Keratinocyte (primary cell): ENCODE data around the gene PLXNA1. TPM values are rescaled to one million over a fixed set of nuclear protein-coding genes. Genes with fewer than 3 reads are reported as not detected.

Experiments used
- DNase-seq: peaks from one replicate; pipeline ENCODE4 v3.0.0-alpha.2; 2011; ENCODE audit warnings: low read depth, missing footprints, low spot score
- FAIRE-seq: peaks from 2 replicates; lab custom pipeline; 2011; peaks lifted over from hg19 to GRCh38; lab: Jason Lieb, UNC
- H2AFZ ChIP-seq: 2 replicates; pipeline ENCODE4 v1.6.0; 2012; ENCODE audit warnings: low read length, control low read depth, inconsistent platforms; ENCODE audit not compliant: control insufficient read depth
- H3K27ac ChIP-seq: 2 replicates; pipeline ENCODE4 v1.5.1; 2011; ENCODE audit warnings: low read length; ENCODE audit not compliant: control insufficient read depth, insufficient read depth
- H3K27me3 ChIP-seq: 3 replicates; pipeline ENCODE4 v1.6.0; 2011; ENCODE audit warnings: low read length; ENCODE audit not compliant: control insufficient read depth, insufficient read depth; ENCODE audit errors: extremely low read depth
- H3K36me3 ChIP-seq, 2 experiments: 2 replicates in 1 of 2; 3 replicates in 1 of 2; pipeline ENCODE4 v1.5.1; 2011; ENCODE audit warnings: low read length in 2 of 2, mild to moderate bottlenecking in 1 of 2; ENCODE audit not compliant: control insufficient read depth in 2 of 2, insufficient read depth in 2 of 2; ENCODE audit errors: extremely low read depth in 1 of 2
- H3K4me1 ChIP-seq: 3 replicates; pipeline ENCODE4 v1.5.1; 2011; ENCODE audit warnings: low read length; ENCODE audit not compliant: control insufficient read depth, insufficient read depth; ENCODE audit errors: extremely low read depth
- H3K4me2 ChIP-seq: 3 replicates; pipeline ENCODE4 v1.6.0; 2011; ENCODE audit warnings: low read depth, low read length; ENCODE audit not compliant: control insufficient read depth, insufficient read depth; ENCODE audit errors: extremely low read depth
- H3K4me3 ChIP-seq, 3 experiments: fragments of 200-600 bp in 1 of 3; sonication (generic) in 1 of 3; 2 replicates in 2 of 3; 3 replicates in 1 of 3; pipeline ENCODE4 v1.5.1; 2011 to 2016; ENCODE audit warnings: low read length in 3 of 3, mild to moderate bottlenecking in 3 of 3, control low read depth in 2 of 3, inconsistent platforms in 1 of 3, low read depth in 1 of 3, mixed read lengths in 1 of 3, mixed run types in 1 of 3, moderate library complexity in 1 of 3; ENCODE audit not compliant: control insufficient read depth in 2 of 3, insufficient read depth in 2 of 3; ENCODE audit errors: extremely low read depth in 1 of 3
- H3K79me2 ChIP-seq: 2 replicates; pipeline ENCODE4 v1.6.0; 2012; ENCODE audit warnings: low read length; ENCODE audit not compliant: control insufficient read depth, insufficient read depth
- H3K9ac ChIP-seq: 3 replicates; pipeline ENCODE4 v1.6.0; 2011; ENCODE audit warnings: low read length; ENCODE audit not compliant: control insufficient read depth, insufficient read depth; ENCODE audit errors: extremely low read depth
- H3K9me1 ChIP-seq: 3 replicates; pipeline ENCODE4 v1.6.0; 2011; ENCODE audit warnings: low read length; ENCODE audit not compliant: control insufficient read depth, insufficient read depth; ENCODE audit errors: extremely low read depth
- H3K9me3 ChIP-seq: 2 replicates; pipeline ENCODE4 v1.5.1; 2012; ENCODE audit warnings: low read depth, low read length; ENCODE audit not compliant: control insufficient read depth
- H4K20me1 ChIP-seq: 3 replicates; pipeline ENCODE4 v1.6.0; 2011; ENCODE audit warnings: low read length; ENCODE audit not compliant: control insufficient read depth, insufficient read depth; ENCODE audit errors: extremely low read depth
- CTCF ChIP-seq, 3 experiments: IDR thresholded peaks in 1 of 3; conservative IDR thresholded peaks in 1 of 3; optimal IDR thresholded peaks in 1 of 3; 2 replicates in 2 of 3; 3 replicates in 1 of 3; pipeline versions ENCODE3 to v1.5.1; 2011; ENCODE audit warnings: low read length in 3 of 3, mild to moderate bottlenecking in 3 of 3, moderate library complexity in 2 of 3, control low read depth in 1 of 3, inconsistent platforms in 1 of 3; ENCODE audit not compliant: insufficient read depth in 2 of 3; ENCODE audit errors: extremely low read depth in 1 of 3
- EZH2 ChIP-seq: IDR thresholded peaks from one replicate; pipeline ENCODE4 v1.6.1; 2012; ENCODE audit warnings: inconsistent platforms, mild to moderate bottlenecking, low read length, moderate library complexity
- dilution Hi-C: fragments of 300-500 bp; cut with MboI; formaldehyde crosslinking; loops from one replicate; pipeline ENCODE4 v1.7.0; 2020; ENCODE audit warnings: low sequenced_read_pairs; ENCODE audit not compliant: extremely low pct_ligation_motif_present
- polyA plus RNA-seq, 5 experiments: library from polyadenylated mRNA; depleted of rRNA in 3 of 5; stranded (reverse) in 3 of 5; stranded (forward) in 1 of 5; unstranded in 1 of 5; fragments of >200 nt; gene quantifications; 1 replicate in 1 of 5; 2 replicates in 3 of 5; 3 replicates in 1 of 5; pipeline versions ENCODE4 v1.2.1 to v1.2.3, GENCODE V29; 2011 to 2012; ENCODE audit warnings: missing spikeins in 2 of 5, low read depth in 1 of 5, low replicate concordance in 1 of 5

PLXNA1 gene
- polyA plus RNA-seq, 1 donor (not counting 4 experiments of a cell fraction or from before 2014, with no cell fraction given) = 38.4 TPM

DNA sequence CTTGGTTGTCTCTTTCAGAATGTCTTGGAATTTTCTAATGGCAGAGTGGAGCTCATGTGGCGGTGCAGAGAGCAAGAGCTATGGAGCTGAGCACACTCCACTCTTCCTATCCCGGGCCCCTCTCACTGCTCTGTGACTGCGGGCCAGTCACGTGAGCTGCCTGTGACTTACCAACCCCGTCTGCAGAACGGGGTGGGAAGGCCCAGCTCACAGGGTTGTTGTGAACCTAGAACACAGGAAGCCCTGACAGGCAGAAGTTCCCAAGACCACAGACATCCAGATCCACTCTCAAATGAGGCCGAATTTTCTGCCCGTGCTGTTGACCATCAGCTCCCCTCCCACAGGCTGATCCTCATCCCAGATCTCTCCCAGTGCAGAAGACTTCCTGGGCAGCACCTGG is 35.5 kb upstream of the PLXNA1 start:
- Histone ChIP-seq H3K79me2 (no peaks in the 10 kb centered on the region), H3K27me3 (no peaks in the 10 kb centered on the region), H3K4me1 (no peaks in the 10 kb centered on the region), H2AFZ (no peak overlapping the region), H3K4me3 (no peak overlapping the region), H3K9me3 (no peaks in the 10 kb centered on the region), H3K4me2 (no peak overlapping the region), H3K9me1 (peaks cover 2% of the 10 kb centered on the region), H3K27ac (no peak overlapping the region), H3K36me3 (peaks cover 0 to 5% of the 10 kb centered on the region in 2 experiments), H3K9ac (no peak overlapping the region), H4K20me1 (no peaks in the 10 kb centered on the region)
- FAIRE-seq (no peak), DNase-seq (no peak)
- TF ChIP-seq EZH2 (no peak), CTCF (optimal IDR thresholded peaks at IDR 0.05 in 1 of 3, IDR thresholded peaks at IDR 0.05 in 1 of 3, conservative IDR thresholded peaks at IDR 0.05 in 1 of 3; ENCODE audit: extremely low read depth in 1 of 3, insufficient read depth in 2 of 3, low read length in 3 of 3) (no peak)
- dilution Hi-C loops = no loop called here

DNA sequence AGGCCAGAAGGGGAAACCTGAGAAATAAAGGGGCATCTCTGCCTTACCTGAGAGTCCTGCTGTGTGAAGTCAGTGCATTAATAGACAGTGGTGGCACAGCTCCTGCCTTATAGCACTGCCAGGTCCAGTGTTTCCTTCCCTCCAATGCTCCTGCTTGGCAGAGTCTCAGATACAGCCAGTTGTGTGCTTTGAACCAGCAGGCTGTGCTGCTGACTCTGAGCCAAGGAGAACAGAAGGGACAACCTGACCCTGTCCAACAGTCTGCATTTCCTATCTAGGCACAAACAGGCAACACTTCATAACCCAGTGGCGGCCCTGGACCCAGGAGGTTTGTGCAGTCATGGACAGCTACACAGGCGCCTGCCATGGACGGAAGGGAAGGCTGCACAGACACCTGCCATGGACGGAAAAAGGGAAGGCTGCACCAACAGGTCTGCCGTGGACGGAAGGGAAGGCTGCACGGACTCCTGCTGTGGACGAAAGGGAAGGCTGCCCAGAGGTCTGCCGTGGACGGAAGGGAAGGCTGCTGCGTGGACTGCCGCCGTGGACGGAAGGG is 33.9 kb upstream of the PLXNA1 start:
- TF ChIP-seq CTCF (optimal IDR thresholded peaks at IDR 0.05 in 1 of 3, IDR thresholded peaks at IDR 0.05 in 1 of 3, conservative IDR thresholded peaks at IDR 0.05 in 1 of 3; ENCODE audit: extremely low read depth in 1 of 3, insufficient read depth in 2 of 3, low read length in 3 of 3) = no peak
- TF ChIP-seq EZH2 = no peak
- peaks cover 2% of the 10 kb centered on the region for H3K9me1 ChIP-seq
- no peak overlapping the region for H2AFZ ChIP-seq
- dilution Hi-C loops = no loop called here
- no peak for FAIRE-seq
- H3K9ac ChIP-seq = no peak overlapping the region
- no peak overlapping the region for H3K4me3 ChIP-seq
- no peak overlapping the region for H3K4me2 ChIP-seq
- H3K9me3 ChIP-seq = no peaks in the 10 kb centered on the region
- H3K27me3 ChIP-seq = no peaks in the 10 kb centered on the region
- H3K36me3 ChIP-seq = peaks cover 0 to 3% of the 10 kb centered on the region in 2 experiments
- peaks cover 10% of the 10 kb centered on the region for H3K4me1 ChIP-seq
- no peaks in the 10 kb centered on the region for H3K79me2 ChIP-seq
- DNase-seq = no peak
- H3K27ac ChIP-seq = no peak overlapping the region
- no peaks in the 10 kb centered on the region for H4K20me1 ChIP-seq
